GM12878 (cell line): ENCODE data around the gene IGHMBP2. TPM values are rescaled to one million over a fixed set of nuclear protein-coding genes. Genes with fewer than 3 reads are reported as not detected.

ENCODE experiments used
- ATAC-seq: fragments of 200-7000 bp; cut with Tn5 transposase; 3 replicates; pipeline ENCODE4 v1.9.1; 2020; ENCODE audit warnings: mild to moderate bottlenecking, moderate library complexity
- BruUV-seq: library from RNA; stranded (reverse); fragments of 400-500 nt; replicated peaks from 2 replicates; lab custom pipeline; 2021; lab: Mats Ljungman, UMichigan
- CTCF ChIA-PET: fragments of 300-600 bp; sonication (Branson Sonifier 250); formaldehyde crosslinking; extraction: SDS; loops from one replicate; lab custom pipeline; 2021; ENCODE audit warnings: inconsistent platforms; lab: Yijun Ruan, JAX
- POLR2A ChIA-PET: fragments of 350-600 bp; formaldehyde crosslinking; extraction: SDS; loops from one replicate; lab custom pipeline; 2021; ENCODE audit warnings: inconsistent platforms; lab: Charles Lee
- RAD21 ChIA-PET: fragments of 300-600 bp; sonication (Branson Sonifier 250); formaldehyde crosslinking; loops from one replicate; lab custom pipeline; 2023; ENCODE audit warnings: antibody characterized with exemption; ENCODE audit not compliant: unreplicated experiment; lab: Charles Lee
- SMC1A ChIA-PET: fragments of 300-600 bp; sonication (Branson Sonifier 250); formaldehyde crosslinking; loops from one replicate; lab custom pipeline; 2023; ENCODE audit not compliant: unreplicated experiment, uncharacterized antibody; lab: Charles Lee
- DNase-seq: peaks from one replicate; pipeline ENCODE4 v3.0.0-alpha.2; 2011; ENCODE audit warnings: low read depth, low spot score
- FAIRE-seq: peaks from 3 replicates; lab custom pipeline; 2011; peaks lifted over from hg19 to GRCh38; lab: Jason Lieb, UNC
- H2AFZ ChIP-seq: 2 replicates; pipeline ENCODE4 v1.6.0; 2011; ENCODE audit warnings: low read depth, low read length, control low read depth; ENCODE audit not compliant: control insufficient read depth
- H3K27ac ChIP-seq: 2 replicates; pipeline ENCODE4 v1.5.1; 2011; ENCODE audit warnings: control low read depth; ENCODE audit not compliant: control insufficient read depth, insufficient read depth
- H3K27me3 ChIP-seq, 2 experiments: replicated peaks in 1 of 2; 2 replicates each; pipeline versions ENCODE4 v1.6.0 to v1.6.1; 2011; ENCODE audit warnings: low read length in 1 of 2; ENCODE audit not compliant: control insufficient read depth in 2 of 2, insufficient read depth in 2 of 2
- H3K36me3 ChIP-seq, 2 experiments: 2 replicates each; pipeline ENCODE4 v1.5.1; 2011; ENCODE audit warnings: low read length in 1 of 2; ENCODE audit not compliant: control insufficient read depth in 2 of 2, insufficient read depth in 2 of 2
- H3K4me1 ChIP-seq: 2 replicates; pipeline ENCODE4 v1.6.1; 2011; ENCODE audit warnings: mild to moderate bottlenecking, low read length, moderate library complexity, mixed read lengths; ENCODE audit not compliant: control insufficient read depth, insufficient read depth
- H3K4me2 ChIP-seq: 2 replicates; pipeline ENCODE4 v1.6.0; 2011; ENCODE audit warnings: control low read depth; ENCODE audit not compliant: control insufficient read depth, insufficient read depth
- H3K4me3 ChIP-seq: fragments of 200-600 bp; sonication (generic); 2 replicates; pipeline ENCODE4 v1.5.1; 2016
- H3K79me2 ChIP-seq: 2 replicates; pipeline ENCODE4 v1.6.0; 2011; ENCODE audit warnings: low read length; ENCODE audit not compliant: control insufficient read depth, insufficient read depth
- H3K9ac ChIP-seq: 2 replicates; pipeline ENCODE4 v1.8.0; 2011; ENCODE audit warnings: low read length, control low read depth, mixed read lengths; ENCODE audit not compliant: control insufficient read depth, insufficient read depth
- H3K9me3 ChIP-seq: replicated peaks from 3 replicates; pipeline ENCODE4 v1.5.1; 2011; ENCODE audit warnings: mild to moderate bottlenecking, low read length; ENCODE audit not compliant: control insufficient read depth, insufficient read depth
- H4K20me1 ChIP-seq: 2 replicates; pipeline ENCODE4 v1.6.0; 2011; ENCODE audit not compliant: control insufficient read depth, insufficient read depth
- ATF3 ChIP-seq: IDR thresholded peaks from 2 replicates; pipeline ENCODE4 v1.6.1; 2011; ENCODE audit warnings: low read depth, mild to moderate bottlenecking, low read length, moderate library complexity, borderline replicate concordance; ENCODE audit errors: extremely low read depth
- BACH1 ChIP-seq: fragments of 450-650 bp; IDR thresholded peaks from 2 replicates; pipeline ENCODE4 v1.6.1; 2017; ENCODE audit warnings: mild to moderate bottlenecking, borderline replicate concordance
- EED ChIP-seq: sonication (generic); IDR thresholded peaks from 2 replicates; pipeline ENCODE4 v1.6.1; 2016; ENCODE audit warnings: antibody characterized with exemption, low read depth
- HCFC1 ChIP-seq: fragments of 150-350 bp; IDR thresholded peaks from 2 replicates; pipeline ENCODE4 v1.6.1; 2014; ENCODE audit warnings: low read length
- HDGF ChIP-seq: fragments of 450-650 bp; IDR thresholded peaks from 2 replicates; pipeline ENCODE4 v1.6.1; 2016; ENCODE audit warnings: antibody characterized with exemption
- JUND ChIP-seq: IDR thresholded peaks from 2 replicates; pipeline ENCODE4 v1.6.1; 2012; ENCODE audit warnings: low read depth, mild to moderate bottlenecking, low read length, improper control_type of control experiment, moderate library complexity
- NKRF ChIP-seq: fragments of 450-650 bp; conservative IDR thresholded peaks from 2 replicates; pipeline ENCODE4 v1.6.1; 2017; ENCODE audit warnings: mild to moderate bottlenecking, moderate library complexity
- POLR2AphosphoS5 ChIP-seq: IDR thresholded peaks from 2 replicates; pipeline ENCODE4 v1.6.1; 2011; ENCODE audit warnings: mild to moderate bottlenecking, low read length, inconsistent platforms
- PRDM15 ChIP-seq: fragments of 450-650 bp; formaldehyde crosslinking; IDR thresholded peaks from 2 replicates; pipeline ENCODE4 v1.4.0; 2020; ENCODE audit warnings: mild to moderate bottlenecking, moderate library complexity
- RUNX3 ChIP-seq: IDR thresholded peaks from 2 replicates; pipeline ENCODE4 v1.6.1; 2012; ENCODE audit warnings: low read length, inconsistent platforms
- TCF3 ChIP-seq: IDR thresholded peaks from 2 replicates; pipeline ENCODE4 v1.6.1; 2012; ENCODE audit warnings: low read depth, mild to moderate bottlenecking, low read length, borderline replicate concordance; ENCODE audit not compliant: insufficient read depth
- TCF7 ChIP-seq: IDR thresholded peaks from 2 replicates; pipeline ENCODE4 v1.6.1; 2014; ENCODE audit warnings: antibody characterized with exemption, borderline replicate concordance
- ZNF622 ChIP-seq: fragments of 450-650 bp; IDR thresholded peaks from 2 replicates; pipeline ENCODE4 v1.6.1; 2017; ENCODE audit warnings: mild to moderate bottlenecking, inconsistent platforms
- in situ Hi-C: fragments of 300-500 bp; cut with MboI; formaldehyde crosslinking; loops from 9 replicates; pipeline ENCODE4 v1.14.3; 2018; ENCODE audit warnings: mixed read lengths
- intact Hi-C: fragments of 100-400 bp; cut with micrococcal nuclease; formaldehyde crosslinking; loops from one replicate; pipeline ENCODE4 v1.14.2; 2022; ENCODE audit not compliant: unreplicated experiment
- polyA plus RNA-seq, 11 experiments: library from polyadenylated mRNA; depleted of rRNA in 4 of 11; unstranded in 6 of 11; stranded (reverse) in 5 of 11; fragments of >200 nt; fragmentation: Nextera tagmentation in 4 of 11; fragmentation: Illumina TruSeq in 1 of 11; extraction: Ambion mirVana in 4 of 11; extraction: Trizol in 1 of 11; gene quantifications; 1 replicate in 1 of 11; 2 replicates in 10 of 11; pipeline versions ENCODE4 v1.2.1 to v1.2.3, GENCODE V29; 2011 to 2016; ENCODE audit warnings: inconsistent platforms in 2 of 11, missing spikeins in 2 of 11, low read depth in 1 of 11
- total RNA-seq, 4 experiments: library from RNA; depleted of rRNA in 3 of 4; stranded (reverse); fragments of >200 nt in 3 of 4; fragmentation: Illumina TruSeq in 1 of 4; extraction: Trizol in 1 of 4; gene quantifications; 2 replicates each; pipeline versions ENCODE4 v1.2.1 to v1.2.3, GENCODE V29; 2013 to 2021

IGHMBP2 gene
- total and polyA plus RNA-seq, 10 of the 15 experiments (the other 5 are each of a cell fraction or from before 2014, with no cell fraction given) = 1.4 to 20.1 (median 11.2) TPM

- no peak for FAIRE-seq
Measured at GRCh38 chr11:68988491-68988890, 84.8 kb downstream of the IGHMBP2 start.

More at GRCh38 chr11:68988491-68988890, 84.8 kb downstream of the IGHMBP2 start:
- no peaks in the 10 kb centered on the region for H4K20me1 ChIP-seq
- TF ChIP-seq NKRF (no peak), HCFC1 (no peak), ZNF622 (no peak), TCF3 (no peak), TCF7 (no peak), RUNX3 (no peak), PRDM15 (CRISPR knock-in tag) (no peak), EED (no peak), POLR2AphosphoS5 (no peak), BACH1 (no peak), HDGF (no peak), JUND (no peak), ATF3 (no peak)
- ATAC-seq = no peak
- no peak overlapping the region for H3K4me3 ChIP-seq
- no peaks in the 10 kb centered on the region for H3K79me2 ChIP-seq
- in situ Hi-C loops = no loop called here
- ChIA-PET SMC1A (no interaction called here), POLR2A (no interaction called here), CTCF (no interaction called here), RAD21 (no interaction called here)
- H3K9ac ChIP-seq = no peak overlapping the region
- H3K4me1 ChIP-seq = no peaks in the 10 kb centered on the region
- no peak overlapping the region for H3K27ac ChIP-seq
- no peak for DNase-seq
- BruUV-seq = no TSS peak
- no peaks in the 10 kb centered on the region for H3K27me3 ChIP-seq
- H3K9me3 ChIP-seq = no peaks in the 10 kb centered on the region
- no peak overlapping the region for H3K4me2 ChIP-seq
- no peak overlapping the region for H2AFZ ChIP-seq
- intact Hi-C loops = no loop called here
- H3K36me3 ChIP-seq = no peaks in the 10 kb centered on the region
